TTC549 (cell line): Measurements from ENCODE around the gene RACGAP1.

Source experiments
- FAIRE-seq: peaks from 2 replicates; lab custom pipeline; 2012; peaks lifted over from hg19 to GRCh38; lab: Jason Lieb, UNC

RACGAP1 gene

GRCh38 chr12:49939307-49939706, 86.0 kb downstream of the RACGAP1 start:
- no peak for FAIRE-seq
